Measurements from ENCODE around the gene LCN15. TPM values are rescaled to one million over a fixed set of nuclear protein-coding genes. Genes with fewer than 3 reads are reported as not detected.

Gene LCN15
- total RNA-seq, 1 experiment from 2014 or later: not detected

DNA sequence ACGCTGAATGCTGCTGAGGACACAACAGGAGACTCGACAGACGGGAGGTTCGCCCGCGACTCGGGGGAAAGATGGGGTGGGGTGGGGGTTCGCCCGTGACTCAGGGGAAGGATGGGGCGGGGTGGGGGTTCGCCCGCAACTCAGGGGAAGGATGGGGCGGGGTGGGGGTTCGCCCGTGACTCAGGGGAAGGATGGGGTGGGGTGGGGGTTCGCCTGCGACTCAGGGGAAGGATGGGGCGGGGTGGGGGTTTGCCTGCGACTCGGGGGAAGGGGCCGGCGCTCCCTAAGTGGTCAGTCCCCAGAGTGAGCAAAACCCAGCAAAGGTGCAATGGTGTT, 18.2 kb downstream of the LCN15 start:
- no peaks in the 10 kb centered on the region for H3K9me2 ChIP-seq (ENCODE audit: insufficient read depth)
- no peak overlapping the region for H3K4me3 ChIP-seq
- CTCF ChIA-PET: interaction anchor here (0.6 kb wide), 1 partner anchor 255 kb away, joined by 9 read pairs; no protein-coding TSS in a partner anchor
- H3K79me2 ChIP-seq (ENCODE audit: low read depth): no peaks in the 10 kb centered on the region
- H3K27ac ChIP-seq: no peak overlapping the region
- POLR2A ChIA-PET (ENCODE audit: unreplicated experiment): no interaction called here
- H3K4me2 ChIP-seq: no peak overlapping the region
- no peaks in the 10 kb centered on the region for H3K9me3 ChIP-seq (ENCODE audit: insufficient read depth, low read depth)
- intact Hi-C loops (cut with micrococcal nuclease; ENCODE audit: unreplicated experiment): no loop called here
- no peak overlapping the region for H2AFZ ChIP-seq
- no peaks in the 10 kb centered on the region for H3K4me1 ChIP-seq (replicated peaks; ENCODE audit: insufficient read depth)
- BruUV-seq (replicated peaks): no TSS peak
- no peaks in the 10 kb centered on the region for H4K20me1 ChIP-seq (ENCODE audit: insufficient read depth)
- no peak for DNase-seq
- H3K27me3 ChIP-seq (ENCODE audit: insufficient read depth, low read depth): peaks cover 75% of the 10 kb centered on the region
- H3K36me3 ChIP-seq (ENCODE audit: low read depth): no peaks in the 10 kb centered on the region
- TF ChIP-seq, protein P1, sequence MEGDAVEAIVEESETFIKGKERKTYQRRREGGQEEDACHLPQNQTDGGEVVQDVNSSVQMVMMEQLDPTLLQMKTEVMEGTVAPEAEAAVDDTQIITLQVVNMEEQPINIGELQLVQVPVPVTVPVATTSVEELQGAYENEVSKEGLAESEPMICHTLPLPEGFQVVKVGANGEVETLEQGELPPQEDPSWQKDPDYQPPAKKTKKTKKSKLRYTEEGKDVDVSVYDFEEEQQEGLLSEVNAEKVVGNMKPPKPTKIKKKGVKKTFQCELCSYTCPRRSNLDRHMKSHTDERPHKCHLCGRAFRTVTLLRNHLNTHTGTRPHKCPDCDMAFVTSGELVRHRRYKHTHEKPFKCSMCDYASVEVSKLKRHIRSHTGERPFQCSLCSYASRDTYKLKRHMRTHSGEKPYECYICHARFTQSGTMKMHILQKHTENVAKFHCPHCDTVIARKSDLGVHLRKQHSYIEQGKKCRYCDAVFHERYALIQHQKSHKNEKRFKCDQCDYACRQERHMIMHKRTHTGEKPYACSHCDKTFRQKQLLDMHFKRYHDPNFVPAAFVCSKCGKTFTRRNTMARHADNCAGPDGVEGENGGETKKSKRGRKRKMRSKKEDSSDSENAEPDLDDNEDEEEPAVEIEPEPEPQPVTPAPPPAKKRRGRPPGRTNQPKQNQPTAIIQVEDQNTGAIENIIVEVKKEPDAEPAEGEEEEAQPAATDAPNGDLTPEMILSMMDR (conservative IDR thresholded peaks at IDR 0.05): no peak
- TF ChIP-seq EZH2 (IDR thresholded peaks at IDR 0.05; ENCODE audit: low read depth): no peak
- no peaks in the 10 kb centered on the region for H3F3A ChIP-seq (ENCODE audit: insufficient read depth, low read depth)

DNA sequence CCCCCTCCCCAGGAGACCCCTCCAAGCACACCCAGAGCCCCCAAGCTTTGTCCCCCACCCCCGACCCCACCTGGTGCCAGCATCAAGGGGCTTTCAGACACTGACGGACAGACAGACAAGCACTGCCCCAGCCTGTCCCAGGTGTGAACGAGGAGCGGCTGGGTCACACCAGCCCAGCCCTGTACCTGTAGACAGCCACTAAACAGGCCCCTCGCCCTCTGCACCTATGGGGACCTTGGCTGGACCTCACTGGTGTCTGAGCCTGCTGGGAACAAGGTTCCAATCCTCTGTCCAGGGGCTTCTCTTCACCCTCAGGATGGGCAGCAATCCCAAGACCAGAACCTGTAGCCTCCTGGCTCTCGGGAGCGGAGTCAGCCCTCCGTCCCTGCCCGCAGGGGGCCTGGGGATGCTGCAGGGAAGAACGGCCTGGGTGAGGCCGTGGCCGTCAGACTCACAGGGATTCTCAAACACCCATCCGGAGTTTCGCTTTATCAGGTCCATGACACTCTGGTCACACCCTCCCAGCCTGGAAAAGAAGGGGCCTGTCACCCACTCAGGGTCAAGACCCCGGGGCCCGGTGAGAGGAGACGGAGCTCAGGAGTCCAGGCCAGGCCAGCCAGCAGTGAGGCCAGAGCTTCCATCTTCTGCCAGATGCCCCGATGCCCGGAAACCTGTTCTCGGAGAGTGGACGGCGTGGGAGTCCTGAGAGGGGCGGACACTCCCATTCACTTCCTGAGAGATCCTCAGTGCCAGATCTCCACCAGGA, 18.7 kb downstream of the LCN15 start:
- no peak for TF ChIP-seq EZH2 (IDR thresholded peaks at IDR 0.05; ENCODE audit: low read depth)
- TF ChIP-seq, protein P1 (conservative IDR thresholded peaks at IDR 0.05): no peak
- H3K4me3 ChIP-seq: no peak overlapping the region
- no peaks in the 10 kb centered on the region for H4K20me1 ChIP-seq (ENCODE audit: insufficient read depth)
- DNase-seq: no peak
- POLR2A ChIA-PET (ENCODE audit: unreplicated experiment): interaction anchor here (0.6 kb wide), 1 partner anchor 73 kb away, joined by 14 read pairs; no protein-coding TSS in a partner anchor
- intact Hi-C loops (cut with micrococcal nuclease; ENCODE audit: unreplicated experiment): no loop called here
- CTCF ChIA-PET: interaction anchor here (0.6 kb wide), 1 partner anchor 256 kb away, joined by 9 read pairs; no protein-coding TSS in a partner anchor
- no peak overlapping the region for H3K4me2 ChIP-seq
- H3F3A ChIP-seq (ENCODE audit: insufficient read depth, low read depth): no peaks in the 10 kb centered on the region
- no peaks in the 10 kb centered on the region for H3K79me2 ChIP-seq (ENCODE audit: low read depth)
- H3K27me3 ChIP-seq (ENCODE audit: insufficient read depth, low read depth): peaks cover 79% of the 10 kb centered on the region
- H3K4me1 ChIP-seq (replicated peaks; ENCODE audit: insufficient read depth): no peaks in the 10 kb centered on the region
- H2AFZ ChIP-seq: no peak overlapping the region
- no TSS peak for BruUV-seq (replicated peaks)
- H3K9me3 ChIP-seq (ENCODE audit: insufficient read depth, low read depth): no peaks in the 10 kb centered on the region
- no peaks in the 10 kb centered on the region for H3K36me3 ChIP-seq (ENCODE audit: low read depth)
- H3K9me2 ChIP-seq (ENCODE audit: insufficient read depth): no peaks in the 10 kb centered on the region
- H3K27ac ChIP-seq: no peak overlapping the region

GRCh38 chr9:136744773-136745172, 19.5 kb downstream of the LCN15 start:
- CTCF ChIA-PET: no interaction called here
- no peaks in the 10 kb centered on the region for H3K36me3 ChIP-seq (ENCODE audit: low read depth)
- H3K27ac ChIP-seq: no peak overlapping the region
- H4K20me1 ChIP-seq (ENCODE audit: insufficient read depth): no peaks in the 10 kb centered on the region
- H3K4me2 ChIP-seq: no peak overlapping the region
- H3K4me1 ChIP-seq (replicated peaks; ENCODE audit: insufficient read depth): no peaks in the 10 kb centered on the region
- no peaks in the 10 kb centered on the region for H3K79me2 ChIP-seq (ENCODE audit: low read depth)
- H3K9me3 ChIP-seq (ENCODE audit: insufficient read depth, low read depth): no peaks in the 10 kb centered on the region
- no peaks in the 10 kb centered on the region for H3F3A ChIP-seq (ENCODE audit: insufficient read depth, low read depth)
- POLR2A ChIA-PET (ENCODE audit: unreplicated experiment): interaction anchor here (0.6 kb wide), 1 partner anchor 72 kb away, joined by 14 read pairs; no protein-coding TSS in a partner anchor
- no peak overlapping the region for H2AFZ ChIP-seq
- DNase-seq: no peak
- no TSS peak for BruUV-seq (replicated peaks)
- intact Hi-C loops (cut with micrococcal nuclease; ENCODE audit: unreplicated experiment): no loop called here
- no peaks in the 10 kb centered on the region for H3K9me2 ChIP-seq (ENCODE audit: insufficient read depth)
- no peak overlapping the region for H3K4me3 ChIP-seq
- TF ChIP-seq, protein P1 (conservative IDR thresholded peaks at IDR 0.05): no peak
- no peak for TF ChIP-seq EZH2 (IDR thresholded peaks at IDR 0.05; ENCODE audit: low read depth)
- H3K27me3 ChIP-seq (ENCODE audit: insufficient read depth, low read depth): peaks cover 87% of the 10 kb centered on the region
